Spleen (tissue), 11 donors: ENCODE data around the gene OARD1. TPM values are rescaled to one million over a fixed set of nuclear protein-coding genes. Genes with fewer than 3 reads are reported as not detected.

ENCODE experiments used
- DNase-seq: peaks from one replicate; pipeline ENCODE4 v3.0.0-alpha.2; 2020
- H3K27ac ChIP-seq, 8 donors: fragments of 200-600 bp; sonication (generic) in 7 of 8; 1 replicate in 4 of 8; 2 replicates in 4 of 8; pipeline versions ENCODE4 v1.5.0 to v1.8.0; 2016 to 2021; ENCODE audit warnings: inconsistent platforms in 4 of 8, mild to moderate bottlenecking in 4 of 8, moderate library complexity in 1 of 8
- H3K27me3 ChIP-seq, 7 donors: fragments of 200-600 bp; sonication (generic) in 6 of 7; replicated peaks in 1 of 7; 1 replicate in 4 of 7; 2 replicates in 3 of 7; pipeline versions ENCODE4 v1.5.0 to v1.8.0; 2016 to 2021; ENCODE audit warnings: inconsistent platforms in 3 of 7, mild to moderate bottlenecking in 1 of 7
- H3K36me3 ChIP-seq, 6 donors: fragments of 200-600 bp; sonication (generic) in 5 of 6; 1 replicate in 4 of 6; 2 replicates in 2 of 6; pipeline versions ENCODE4 v1.5.0 to v1.8.0; 2016 to 2021; ENCODE audit warnings: inconsistent platforms in 2 of 6
- H3K4me1 ChIP-seq, 6 donors: fragments of 200-600 bp; sonication (generic) in 5 of 6; 1 replicate in 3 of 6; 2 replicates in 3 of 6; pipeline versions ENCODE4 v1.5.0 to v1.8.0; 2016 to 2021; ENCODE audit warnings: inconsistent platforms in 3 of 6
- H3K4me3 ChIP-seq, 8 donors: fragments of 200-600 bp; sonication (generic) in 7 of 8; 1 replicate in 4 of 8; 2 replicates in 4 of 8; pipeline versions ENCODE4 v1.5.0 to v1.8.0; 2016 to 2021; ENCODE audit warnings: inconsistent platforms in 4 of 8, mild to moderate bottlenecking in 4 of 8, moderate library complexity in 2 of 8
- H3K9me3 ChIP-seq, 8 donors: fragments of 200-600 bp; sonication (generic) in 7 of 8; 1 replicate in 4 of 8; 2 replicates in 4 of 8; pipeline versions ENCODE4 v1.5.0 to v1.8.0; 2016 to 2021; ENCODE audit warnings: inconsistent platforms in 4 of 8
- CTCF ChIP-seq, 11 experiments: fragments of 200-600 bp in 7 of 11; fragments of 450-650 bp in 4 of 11; sonication (generic) in 4 of 11; IDR thresholded peaks in 8 of 11; conservative IDR thresholded peaks in 3 of 11; 1 replicate in 7 of 11; 2 replicates in 4 of 11; pipeline versions ENCODE4 v1.4.0 to v1.8.0; 2016 to 2021; ENCODE audit warnings: antibody characterized with exemption in 11 of 11, inconsistent platforms in 4 of 11, mild to moderate bottlenecking in 1 of 11
- POLR2A ChIP-seq, 3 donors: fragments of 450-650 bp; IDR thresholded peaks; one replicate each; pipeline ENCODE4 v1.5.1; 2017; ENCODE audit warnings: antibody characterized with exemption in 3 of 3, mild to moderate bottlenecking in 1 of 3
- POLR2AphosphoS5 ChIP-seq, 3 donors: sonication (generic); formaldehyde crosslinking; IDR thresholded peaks; one replicate each; pipeline ENCODE4 v1.5.1; 2017; ENCODE audit warnings: antibody characterized with exemption in 3 of 3
- WGBS, 5 donors: extraction: QIAGEN DNeasy Blood & Tissue Kit in 3 of 5; methylation state at CpG; one replicate each; pipeline versions ENCODE4 v1.1.5 to v1.1.7; 2013 to 2018; 5-methylcytosine and 5-hydroxymethylcytosine counted together
- intact Hi-C: fragments of 100-400 bp; cut with DNase I; formaldehyde crosslinking; loops from one replicate; pipeline ENCODE4 v1.15.0; 2023; ENCODE audit warnings: low total_unique reads
- polyA plus RNA-seq, 3 donors: library from polyadenylated mRNA; stranded (reverse); fragments of 200-250 nt; gene quantifications; one replicate each; pipeline ENCODE4 v1.2.1, GENCODE V29; 2013
- total RNA-seq, 7 donors: library from RNA; depleted of rRNA in 3 of 7; stranded (reverse); fragments of >200 nt in 3 of 7; fragmentation: NEBNext Ultra II Directional in 4 of 7; extraction: Animal tissue kit (Norgen Biotek cat#: 25700) in 4 of 7; gene quantifications; one replicate each; pipeline versions ENCODE4 v1.1.0 to v1.2.1, GENCODE V29; 2016 to 2021
- donor health status: healthy with polysubstance abuse.
- donor health status: DM: no; HTN: no; CAD: no; lungs with moderate emphysema.
- donor health status: DM: no; HTN: no; CAD: no.
- donor health status: Bipolar disorder and iron deficiency.
- donor health status: healthy.
- donor health status: DM: no; HTN: no; CAD: no.
- donor health status: DM: yes; HTN: yes; CAD: no.

Gene OARD1
- total and polyA plus RNA-seq, 10 donors, result 20.7 to 41.4 (median 32.6) TPM

- no peaks in the 10 kb centered on the region for H3K9me3 ChIP-seq
- H3K27me3 ChIP-seq, result no peaks in the 10 kb centered on the region
- peaks cover 0 to 18% (median 0%) of the 10 kb centered on the region in 6 donors for H3K36me3 ChIP-seq
- TF ChIP-seq POLR2A (IDR thresholded peaks at IDR 0.05), result no peak
- no peak for TF ChIP-seq CTCF (IDR thresholded peaks at IDR 0.05 in 8 of 11, conservative IDR thresholded peaks at IDR 0.05 in 3 of 11)
- no peak for TF ChIP-seq POLR2AphosphoS5 (IDR thresholded peaks at IDR 0.05)
- 83 to 96% (median 89%) methylated on average over 7 of the region's 7 CpGs for WGBS, 5 donors
- peaks cover 6 to 16% (median 12%) of the 10 kb centered on the region in 6 donors for H3K4me1 ChIP-seq
- DNase-seq, result no peak
- H3K27ac ChIP-seq, result no peak overlapping the region
- no peak overlapping the region for H3K4me3 ChIP-seq
- intact Hi-C loops, result no loop called here
These were observed 22.2 kb downstream of the OARD1 start for GRCh38 chr6:41049955-41050354.

GRCh38 chr6:41049521-41049920, 22.6 kb downstream of the OARD1 start:
- H3K4me3 ChIP-seq, result no peak overlapping the region
- H3K9me3 ChIP-seq, result no peaks in the 10 kb centered on the region
- 65 to 100% (median 88%) methylated on average over 1 of the region's 1 CpG for WGBS, 5 donors
- H3K36me3 ChIP-seq, result peaks cover 0 to 15% (median 0%) of the 10 kb centered on the region in 6 donors
- H3K27me3 ChIP-seq, result no peaks in the 10 kb centered on the region
- TF ChIP-seq POLR2A (IDR thresholded peaks at IDR 0.05), result no peak
- no peak for TF ChIP-seq POLR2AphosphoS5 (IDR thresholded peaks at IDR 0.05)
- TF ChIP-seq CTCF (IDR thresholded peaks at IDR 0.05 in 8 of 11, conservative IDR thresholded peaks at IDR 0.05 in 3 of 11), result no peak
- no peak overlapping the region for H3K27ac ChIP-seq
- intact Hi-C loops, result no loop called here
- H3K4me1 ChIP-seq, result peaks cover 6 to 16% (median 12%) of the 10 kb centered on the region in 6 donors
- DNase-seq, result no peak

- Histone ChIP-seq H3K27ac (no peak overlapping the region), H3K36me3 (peaks cover 0 to 15% (median 0%) of the 10 kb centered on the region in 6 donors), H3K4me1 (peaks cover 6 to 16% (median 12%) of the 10 kb centered on the region in 6 donors), H3K9me3 (no peaks in the 10 kb centered on the region), H3K4me3 (no peak overlapping the region), H3K27me3 (no peaks in the 10 kb centered on the region)
- 81 to 90% (median 88%) methylated on average over 9 of the region's 9 CpGs for WGBS, 5 donors
- no peak for DNase-seq
- TF ChIP-seq CTCF (IDR thresholded peaks at IDR 0.05 in 8 of 11, conservative IDR thresholded peaks at IDR 0.05 in 3 of 11) (no peak), POLR2AphosphoS5 (IDR thresholded peaks at IDR 0.05) (no peak), POLR2A (IDR thresholded peaks at IDR 0.05) (no peak)
- intact Hi-C loops, result no loop called here
These were observed 24.1 kb downstream of the OARD1 start for GRCh38 chr6:41047745-41048732.

- Histone ChIP-seq H3K9me3 (no peaks in the 10 kb centered on the region), H3K4me3 (no peak overlapping the region), H3K4me1 (peaks cover 4 to 11% (median 10%) of the 10 kb centered on the region in 6 donors), H3K27me3 (no peaks in the 10 kb centered on the region), H3K36me3 (peaks cover 0 to 22% (median 0%) of the 10 kb centered on the region in 6 donors), H3K27ac (no peak overlapping the region)
- TF ChIP-seq POLR2AphosphoS5 (IDR thresholded peaks at IDR 0.05) (no peak), CTCF (IDR thresholded peaks at IDR 0.05 in 8 of 11, conservative IDR thresholded peaks at IDR 0.05 in 3 of 11) (no peak), POLR2A (IDR thresholded peaks at IDR 0.05) (no peak)
- no peak for DNase-seq
- intact Hi-C loops, result no loop called here
- 92 to 98% (median 96%) methylated on average over 2 of the region's 2 CpGs for WGBS, 5 donors
These were observed 24.9 kb downstream of the OARD1 start for GRCh38 chr6:41047306-41047705.
